ENCODE data around the gene GOSR1.
"Not testable (repeated sequence)": the region's sequence is repeated elsewhere in the genome, so short reads cannot be mapped to it uniquely, and the experiment has no call there.

The GOSR1 gene

GRCh38 chr17:30524847-30525246 lies 47.6 kb downstream of the GOSR1 start:
- Histone ChIP-seq H3K9me2 (replicated peaks; ENCODE audit: insufficient read depth, low read length) (no peaks in the 10 kb centered on the region), H3K79me2 (ENCODE audit: low read length) (no peaks in the 10 kb centered on the region), H3K9ac (ENCODE audit: low read length) (no peak overlapping the region), H4K20me1 (ENCODE audit: insufficient read depth, low read length) (no peaks in the 10 kb centered on the region), H3K36me3 (replicated peaks; ENCODE audit: insufficient read depth, low read length) (no peaks in the 10 kb centered on the region), H2AFZ (ENCODE audit: low read length) (no peak overlapping the region), H3K4me2 (ENCODE audit: low read depth, low read length) (no peak overlapping the region), H3K4me1 (ENCODE audit: low read length) (no peaks in the 10 kb centered on the region), H3K27me3 (replicated peaks; ENCODE audit: insufficient read depth, low read length) (no peaks in the 10 kb centered on the region), H3K9me3 (replicated peaks; ENCODE audit: insufficient read depth, low read length) (no peaks in the 10 kb centered on the region), H3K4me3 (ENCODE audit: low read length) (no peak overlapping the region), H3F3A (ENCODE audit: insufficient read depth, low read length) (no peaks in the 10 kb centered on the region), H3K27ac (ENCODE audit: low read length) (no peak overlapping the region)
- DNase-seq = no peak
- TF ChIP-seq EZH2 (optimal IDR thresholded peaks at IDR 0.05; ENCODE audit: low read depth, low read length) (no peak), EZH2phosphoT487 (IDR thresholded peaks at IDR 0.05; ENCODE audit: low read length) (no peak), CTCF (IDR thresholded peaks at IDR 0.05; ENCODE audit: low read length) (no peak)

GRCh38 chr17:30526401-30526800 lies 49.2 kb downstream of the GOSR1 start:
- H4K20me1 ChIP-seq (ENCODE audit: insufficient read depth, low read length) = no peaks in the 10 kb centered on the region

GRCh38 chr17:30528701-30529100 lies 51.5 kb downstream of the GOSR1 start:
- H3K4me3 ChIP-seq (ENCODE audit: low read length); H3K9me3 ChIP-seq (replicated peaks; ENCODE audit: insufficient read depth, low read length); H4K20me1 ChIP-seq (ENCODE audit: insufficient read depth, low read length); H3K36me3 ChIP-seq (replicated peaks; ENCODE audit: insufficient read depth, low read length); H3K79me2 ChIP-seq (ENCODE audit: low read length); H3K9me2 ChIP-seq (replicated peaks; ENCODE audit: insufficient read depth, low read length); H3K27ac ChIP-seq (ENCODE audit: low read length); DNase-seq; H3K27me3 ChIP-seq (replicated peaks; ENCODE audit: insufficient read depth, low read length); H3K4me1 ChIP-seq (ENCODE audit: low read length); H3F3A ChIP-seq (ENCODE audit: insufficient read depth, low read length); H2AFZ ChIP-seq (ENCODE audit: low read length); H3K4me2 ChIP-seq (ENCODE audit: low read depth, low read length); H3K9ac ChIP-seq (ENCODE audit: low read length): not testable (repeated sequence)

More at GRCh38 chr17:30526401-30526800, 49.2 kb downstream of the GOSR1 start:
- Histone ChIP-seq H3K9me2 (replicated peaks; ENCODE audit: insufficient read depth, low read length) (no peaks in the 10 kb centered on the region), H3K9me3 (replicated peaks; ENCODE audit: insufficient read depth, low read length) (no peaks in the 10 kb centered on the region), H3K79me2 (ENCODE audit: low read length) (no peaks in the 10 kb centered on the region), H3K27ac (ENCODE audit: low read length) (no peak overlapping the region), H3K27me3 (replicated peaks; ENCODE audit: insufficient read depth, low read length) (no peaks in the 10 kb centered on the region), H3K4me3 (ENCODE audit: low read length) (no peak overlapping the region), H3F3A (ENCODE audit: insufficient read depth, low read length) (no peaks in the 10 kb centered on the region), H3K4me1 (ENCODE audit: low read length) (no peaks in the 10 kb centered on the region), H3K36me3 (replicated peaks; ENCODE audit: insufficient read depth, low read length) (no peaks in the 10 kb centered on the region), H3K9ac (ENCODE audit: low read length) (no peak overlapping the region), H2AFZ (ENCODE audit: low read length) (no peak overlapping the region), H3K4me2 (ENCODE audit: low read depth, low read length) (no peak overlapping the region)
- no peak for DNase-seq
- TF ChIP-seq EZH2phosphoT487 (IDR thresholded peaks at IDR 0.05; ENCODE audit: low read length) (no peak), EZH2 (optimal IDR thresholded peaks at IDR 0.05; ENCODE audit: low read depth, low read length) (no peak), CTCF (IDR thresholded peaks at IDR 0.05; ENCODE audit: low read length) (no peak)

- H3K27me3 ChIP-seq (replicated peaks; ENCODE audit: insufficient read depth, low read length) = no peaks in the 10 kb centered on the region
- no peaks in the 10 kb centered on the region for H3K9me3 ChIP-seq (replicated peaks; ENCODE audit: insufficient read depth, low read length)
- H3K4me2 ChIP-seq (ENCODE audit: low read depth, low read length) = no peak overlapping the region
- H3F3A ChIP-seq (ENCODE audit: insufficient read depth, low read length) = no peaks in the 10 kb centered on the region
- DNase-seq = no peak
- no peaks in the 10 kb centered on the region for H3K9me2 ChIP-seq (replicated peaks; ENCODE audit: insufficient read depth, low read length)
- no peak for TF ChIP-seq EZH2phosphoT487 (IDR thresholded peaks at IDR 0.05; ENCODE audit: low read length)
- TF ChIP-seq EZH2 (optimal IDR thresholded peaks at IDR 0.05; ENCODE audit: low read depth, low read length) = no peak
- no peak for TF ChIP-seq CTCF (IDR thresholded peaks at IDR 0.05; ENCODE audit: low read length)
- H3K9ac ChIP-seq (ENCODE audit: low read length) = no peak overlapping the region
- H3K4me3 ChIP-seq (ENCODE audit: low read length) = no peak overlapping the region
- H3K79me2 ChIP-seq (ENCODE audit: low read length) = no peaks in the 10 kb centered on the region
- H3K36me3 ChIP-seq (replicated peaks; ENCODE audit: insufficient read depth, low read length) = no peaks in the 10 kb centered on the region
- H3K4me1 ChIP-seq (ENCODE audit: low read length) = no peaks in the 10 kb centered on the region
- H3K27ac ChIP-seq (ENCODE audit: low read length) = no peak overlapping the region
- H4K20me1 ChIP-seq (ENCODE audit: insufficient read depth, low read length) = no peaks in the 10 kb centered on the region
- no peak overlapping the region for H2AFZ ChIP-seq (ENCODE audit: low read length)
These were observed 53.3 kb downstream of the GOSR1 start for GRCh38 chr17:30530346-30531025.
